Neural progenitor cell (in vitro differentiated cells): Measurements from ENCODE around the gene ZKSCAN4. TPM values are rescaled to one million over a fixed set of nuclear protein-coding genes. Genes with fewer than 3 reads are reported as not detected.

Experiments used
- DNase-seq: peaks from one replicate; pipeline ENCODE4 v3.0.0-alpha.2; 2016; ENCODE audit warnings: low spot score
- H2AFZ ChIP-seq: fragments of 200-600 bp; sonication (generic); replicated peaks from 2 replicates; pipeline ENCODE4 v1.6.1; 2016; ENCODE audit warnings: antibody characterized with exemption
- H3F3A ChIP-seq: fragments of 200-600 bp; sonication (generic); 2 replicates; pipeline ENCODE4 v1.6.1; 2016; ENCODE audit warnings: antibody characterized with exemption, low read depth
- H3K27ac ChIP-seq: fragments of 200-600 bp; sonication (generic); 2 replicates; pipeline ENCODE4 v1.5.1; 2016; ENCODE audit warnings: mild to moderate bottlenecking
- H3K27me3 ChIP-seq: fragments of 200-600 bp; sonication (generic); 2 replicates; pipeline ENCODE4 v1.6.1; 2016; ENCODE audit warnings: mild to moderate bottlenecking, moderate library complexity
- H3K36me3 ChIP-seq: fragments of 200-600 bp; sonication (generic); 2 replicates; pipeline ENCODE4 v1.5.1; 2016
- H3K4me1 ChIP-seq: fragments of 200-600 bp; sonication (generic); 2 replicates; pipeline ENCODE4 v1.6.1; 2016; ENCODE audit warnings: mixed run types
- H3K4me2 ChIP-seq: fragments of 200-600 bp; sonication (generic); 2 replicates; pipeline ENCODE4 v1.6.1; 2016
- H3K4me3 ChIP-seq: fragments of 200-600 bp; sonication (generic); 2 replicates; pipeline ENCODE4 v1.5.1; 2016
- H3K79me2 ChIP-seq: fragments of 200-600 bp; sonication (generic); 2 replicates; pipeline ENCODE4 v1.6.1; 2016; ENCODE audit warnings: low read depth
- H3K9ac ChIP-seq: fragments of 200-600 bp; sonication (generic); 2 replicates; pipeline ENCODE4 v1.6.1; 2016
- H3K9me3 ChIP-seq: fragments of 200-600 bp; sonication (generic); 2 replicates; pipeline ENCODE4 v1.5.1; 2016; ENCODE audit warnings: low read depth
- H4K20me1 ChIP-seq: fragments of 200-600 bp; sonication (generic); 2 replicates; pipeline ENCODE4 v1.6.1; 2016; ENCODE audit warnings: low read depth
- H3K27ac Mint-ChIP-seq: 3 replicates; pipeline ENCODE4 v1.8.0; 2021; ENCODE audit warnings: mixed read lengths
- H3K27me3 Mint-ChIP-seq: 2 replicates; pipeline ENCODE4 v1.8.0; 2022; ENCODE audit warnings: low read depth, mild to moderate bottlenecking, inconsistent platforms, moderate library complexity, mixed read lengths; ENCODE audit not compliant: insufficient read depth
- H3K36me3 Mint-ChIP-seq: 3 replicates; pipeline ENCODE4 v1.8.0; 2021; ENCODE audit warnings: mixed read lengths
- H3K4me1 Mint-ChIP-seq: 3 replicates; pipeline ENCODE4 v1.8.0; 2021; ENCODE audit warnings: mixed read lengths
- H3K4me3 Mint-ChIP-seq: 3 replicates; pipeline ENCODE4 v1.8.0; 2021; ENCODE audit warnings: mild to moderate bottlenecking, moderate library complexity, mixed read lengths
- H3K9me3 Mint-ChIP-seq: 3 replicates; pipeline ENCODE4 v1.8.0; 2020; ENCODE audit warnings: mixed read lengths
- CTCF ChIP-seq: fragments of 200-600 bp; sonication (generic); IDR thresholded peaks from 2 replicates; pipeline ENCODE4 v1.5.1; 2017; ENCODE audit warnings: antibody characterized with exemption, mild to moderate bottlenecking
- EZH2 ChIP-seq: fragments of 200-600 bp; sonication (generic); IDR thresholded peaks from 2 replicates; pipeline ENCODE4 v1.6.1; 2017; ENCODE audit warnings: antibody characterized with exemption, mild to moderate bottlenecking, moderate library complexity
- EZH2phosphoT487 ChIP-seq: fragments of 200-600 bp; sonication (generic); IDR thresholded peaks from 2 replicates; pipeline ENCODE4 v1.6.1; 2017; ENCODE audit warnings: antibody characterized with exemption
- total RNA-seq: library from RNA; depleted of rRNA; stranded (reverse); fragments of >200 nt; gene quantifications from 2 replicates; pipeline ENCODE4 v1.2.3, GENCODE V29; 2015; ENCODE audit warnings: low replicate concordance

Gene ZKSCAN4
- total RNA-seq, 1 donor from 2014 or later, result 5.9 TPM

GRCh38 chr6:28215425-28215824 lies 36.6 kb downstream of the ZKSCAN4 start:
- peaks cover 13% of the 10 kb centered on the region for H3K4me1 Mint-ChIP-seq
- H3K4me1 ChIP-seq, result peaks cover 14% of the 10 kb centered on the region
- no peak overlapping the region for H3K27ac ChIP-seq
- no peak overlapping the region for H3K9ac ChIP-seq
- H3K79me2 ChIP-seq, result no peaks in the 10 kb centered on the region
- peaks cover 23% of the 10 kb centered on the region for H3F3A ChIP-seq
- peaks cover 33% of the 10 kb centered on the region for H3K27me3 Mint-ChIP-seq
- H3K4me3 ChIP-seq, result no peak overlapping the region
- H3K4me3 Mint-ChIP-seq, result no peak overlapping the region
- TF ChIP-seq EZH2 (no peak), CTCF (no peak), EZH2phosphoT487 (no peak)
- no peak overlapping the region for H2AFZ ChIP-seq
- no peaks in the 10 kb centered on the region for H3K9me3 ChIP-seq
- H3K27me3 ChIP-seq, result peaks cover 77% of the 10 kb centered on the region
- no peaks in the 10 kb centered on the region for H3K36me3 ChIP-seq
- DNase-seq, result no peak
- H3K9me3 Mint-ChIP-seq, result peaks cover 3% of the 10 kb centered on the region
- no peaks in the 10 kb centered on the region for H4K20me1 ChIP-seq
- H3K27ac Mint-ChIP-seq, result no peak overlapping the region
- H3K4me2 ChIP-seq, result no peak overlapping the region
- no peaks in the 10 kb centered on the region for H3K36me3 Mint-ChIP-seq

GRCh38 chr6:28213213-28213523 lies 38.9 kb downstream of the ZKSCAN4 start:
- H3K27me3 Mint-ChIP-seq, result peaks cover 50% of the 10 kb centered on the region
- peak overlapping the region; percentile 57 for H3K4me3 ChIP-seq
- H3K27ac Mint-ChIP-seq, result no peak overlapping the region

DNA sequence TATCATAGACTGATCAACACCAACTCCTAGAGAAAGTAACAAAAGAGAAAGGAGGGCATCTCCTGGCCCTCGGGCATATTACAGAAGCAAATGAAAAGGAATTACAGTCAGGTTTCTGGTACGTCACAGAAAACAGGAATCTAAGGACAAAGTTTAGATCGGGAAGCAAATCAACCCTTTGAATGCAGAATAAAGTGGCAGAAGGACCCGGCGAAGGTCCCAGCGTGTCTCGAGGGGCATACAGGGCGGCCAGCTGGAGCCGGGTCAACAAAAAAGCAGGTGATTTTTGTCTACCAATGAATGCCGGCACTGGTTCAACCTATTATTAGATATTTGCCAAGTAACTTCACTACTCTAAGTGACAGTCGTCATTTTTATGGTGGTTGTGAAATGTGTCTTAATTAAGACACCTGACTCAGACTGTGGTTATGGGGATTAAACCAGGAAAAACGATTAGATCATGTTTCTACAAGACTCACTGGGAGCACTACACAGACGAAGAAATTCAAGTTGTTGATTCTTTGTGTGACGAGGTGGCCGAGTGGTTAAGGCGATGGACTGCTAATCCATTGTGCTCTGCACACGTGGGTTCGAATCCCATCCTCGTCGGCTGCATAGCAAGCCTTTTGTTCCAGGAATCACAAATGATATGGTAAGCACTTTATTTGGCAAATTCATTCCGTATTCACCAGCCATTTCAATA lies 39.4 kb downstream of the ZKSCAN4 start:
- Mint-ChIP-seq H3K4me1 (peaks cover 21% of the 10 kb centered on the region), H3K27ac (peak overlapping the region; percentile 9), H3K27me3 (peaks cover 50% of the 10 kb centered on the region), H3K4me3 (peak overlapping the region; percentile 83), H3K36me3 (no peaks in the 10 kb centered on the region), H3K9me3 (peaks cover 3% of the 10 kb centered on the region)
- no peak overlapping the region for H3K9ac ChIP-seq
- peak; percentile 78 for DNase-seq
- TF ChIP-seq EZH2phosphoT487 (no peak), CTCF (no peak), EZH2 (no peak)
- peaks cover 27% of the 10 kb centered on the region for H3F3A ChIP-seq
- no peaks in the 10 kb centered on the region for H3K36me3 ChIP-seq
- H3K4me3 ChIP-seq, result peak overlapping the region; percentile 57
- no peaks in the 10 kb centered on the region for H3K79me2 ChIP-seq
- peaks cover 88% of the 10 kb centered on the region for H3K27me3 ChIP-seq
- no peaks in the 10 kb centered on the region for H4K20me1 ChIP-seq
- H3K9me3 ChIP-seq, result no peaks in the 10 kb centered on the region
- H3K4me1 ChIP-seq, result peaks cover 14% of the 10 kb centered on the region
- peak overlapping the region; percentile 78 for H2AFZ ChIP-seq
- no peak overlapping the region for H3K27ac ChIP-seq
- H3K4me2 ChIP-seq, result peak overlapping the region; percentile 84

More at GRCh38 chr6:28213213-28213523, 38.9 kb downstream of the ZKSCAN4 start:
- no peak overlapping the region for H3K27ac ChIP-seq
- no peak for TF ChIP-seq EZH2
- TF ChIP-seq EZH2phosphoT487, result no peak
- TF ChIP-seq CTCF, result no peak
- H3K9me3 Mint-ChIP-seq, result peaks cover 3% of the 10 kb centered on the region
- no peaks in the 10 kb centered on the region for H3K36me3 ChIP-seq
- no peak overlapping the region for H3K9ac ChIP-seq
- H3K9me3 ChIP-seq, result no peaks in the 10 kb centered on the region
- H3K4me1 Mint-ChIP-seq, result peaks cover 17% of the 10 kb centered on the region
- DNase-seq, result no peak
- no peak overlapping the region for H2AFZ ChIP-seq
- no peaks in the 10 kb centered on the region for H4K20me1 ChIP-seq
- no peaks in the 10 kb centered on the region for H3K36me3 Mint-ChIP-seq
- H3K79me2 ChIP-seq, result no peaks in the 10 kb centered on the region
- H3K4me1 ChIP-seq, result peaks cover 14% of the 10 kb centered on the region
- H3F3A ChIP-seq, result peaks cover 23% of the 10 kb centered on the region
- H3K4me2 ChIP-seq, result peak overlapping the region; percentile 84
- peak overlapping the region; percentile 83 for H3K4me3 Mint-ChIP-seq
- H3K27me3 ChIP-seq, result peaks cover 83% of the 10 kb centered on the region
